Omental fat pad (tissue), 4 donors: Measurements from ENCODE around the gene HPGD. TPM values are rescaled to one million over a fixed set of nuclear protein-coding genes. Genes with fewer than 3 reads are reported as not detected.
"Not testable (repeated sequence)": the region's sequence is repeated elsewhere in the genome, so short reads cannot be mapped to it uniquely, and the experiment has no call there.

ENCODE experiments used
- ATAC-seq: fragments of 150-250 bp; one replicate; pipeline ENCODE4 v1.9.1; 2016; ENCODE audit warnings: mild to moderate bottlenecking, moderate library complexity; ENCODE audit not compliant: low FRiP score
- DNase-seq: peaks from one replicate; pipeline ENCODE4 v3.0.0-alpha.2; 2019; ENCODE audit warnings: low spot score
- CTCF ChIP-seq, 3 donors: fragments of 450-650 bp; IDR thresholded peaks; one replicate each; pipeline ENCODE4 v1.5.1; 2016 to 2017; ENCODE audit warnings: antibody characterized with exemption in 3 of 3, mild to moderate bottlenecking in 3 of 3, moderate library complexity in 2 of 3
- total RNA-seq, 4 donors: library from RNA; depleted of rRNA; stranded (reverse); fragments of >200 nt; gene quantifications; one replicate each; pipeline ENCODE4 v1.1.0, GENCODE V29; 2016

The HPGD gene
- total RNA-seq, 4 donors from 2014 or later = 4.8 to 33.7 (median 17.9) TPM

- no peak for ATAC-seq
- DNase-seq = no peak
- TF ChIP-seq CTCF (IDR thresholded peaks at IDR 0.05) = no peak
Observed at GRCh38 chr4:174503079-174503715, 19.1 kb downstream of the HPGD start.

GRCh38 chr4:174496631-174497432 is 25.5 kb downstream of the HPGD start:
- no peak for DNase-seq
- TF ChIP-seq CTCF (IDR thresholded peaks at IDR 0.05) = no peak
- ATAC-seq = no peak

- DNase-seq = no peak
- ATAC-seq = no peak
- no peak for TF ChIP-seq CTCF (IDR thresholded peaks at IDR 0.05)
Observed at GRCh38 chr4:174495626-174496025, 26.7 kb downstream of the HPGD start.

GRCh38 chr4:174494726-174495125 is 27.6 kb downstream of the HPGD start:
- no peak for DNase-seq
- ATAC-seq = no peak
- TF ChIP-seq CTCF (IDR thresholded peaks at IDR 0.05) = no peak

GRCh38 chr4:174494146-174494545 is 28.1 kb downstream of the HPGD start:
- no peak for TF ChIP-seq CTCF (IDR thresholded peaks at IDR 0.05)
- DNase-seq (no peak), ATAC-seq (no peak)

- no peak for DNase-seq
- TF ChIP-seq CTCF (IDR thresholded peaks at IDR 0.05) = no peak
- peak; percentile 68 for ATAC-seq
Observed at GRCh38 chr4:174490451-174490961, 31.8 kb downstream of the HPGD start.

GRCh38 chr4:174488368-174488767 is 33.9 kb downstream of the HPGD start:
- not testable (repeated sequence) for ATAC-seq, DNase-seq
